DMS79 treated with DMSO at 0.1 percent for 48 hours (cell line): ENCODE measurements around the gene MIB2.
"Not testable (repeated sequence)": the region's sequence is repeated elsewhere in the genome, so short reads cannot be mapped to it uniquely, and the experiment has no call there.

Experiments used
- DNase-seq: peaks from one replicate; lab custom pipeline; 2025; lab: John Stamatoyannopoulos, UW

Gene MIB2

GRCh38 chr1:1658583-1659549 lies 43.6 kb downstream of the MIB2 start, which contains the start of gene CDK11B:
Gene CDK11B, minus strand, starts transcription at chr1:1659004. Its CDS starts 1,519 bp downstream, at chr1:1657485.
- DNase-seq, result peak; percentile 90

- not testable (repeated sequence) for DNase-seq
These were observed 47.1 kb downstream of the MIB2 start for GRCh38 chr1:1662392-1662791.

- DNase-seq, result not testable (repeated sequence)
These were observed 47.7 kb downstream of the MIB2 start for GRCh38 chr1:1662830-1663560.

- DNase-seq, result not testable (repeated sequence)
These were observed 49.0 kb downstream of the MIB2 start for GRCh38 chr1:1664318-1664717.

DNA sequence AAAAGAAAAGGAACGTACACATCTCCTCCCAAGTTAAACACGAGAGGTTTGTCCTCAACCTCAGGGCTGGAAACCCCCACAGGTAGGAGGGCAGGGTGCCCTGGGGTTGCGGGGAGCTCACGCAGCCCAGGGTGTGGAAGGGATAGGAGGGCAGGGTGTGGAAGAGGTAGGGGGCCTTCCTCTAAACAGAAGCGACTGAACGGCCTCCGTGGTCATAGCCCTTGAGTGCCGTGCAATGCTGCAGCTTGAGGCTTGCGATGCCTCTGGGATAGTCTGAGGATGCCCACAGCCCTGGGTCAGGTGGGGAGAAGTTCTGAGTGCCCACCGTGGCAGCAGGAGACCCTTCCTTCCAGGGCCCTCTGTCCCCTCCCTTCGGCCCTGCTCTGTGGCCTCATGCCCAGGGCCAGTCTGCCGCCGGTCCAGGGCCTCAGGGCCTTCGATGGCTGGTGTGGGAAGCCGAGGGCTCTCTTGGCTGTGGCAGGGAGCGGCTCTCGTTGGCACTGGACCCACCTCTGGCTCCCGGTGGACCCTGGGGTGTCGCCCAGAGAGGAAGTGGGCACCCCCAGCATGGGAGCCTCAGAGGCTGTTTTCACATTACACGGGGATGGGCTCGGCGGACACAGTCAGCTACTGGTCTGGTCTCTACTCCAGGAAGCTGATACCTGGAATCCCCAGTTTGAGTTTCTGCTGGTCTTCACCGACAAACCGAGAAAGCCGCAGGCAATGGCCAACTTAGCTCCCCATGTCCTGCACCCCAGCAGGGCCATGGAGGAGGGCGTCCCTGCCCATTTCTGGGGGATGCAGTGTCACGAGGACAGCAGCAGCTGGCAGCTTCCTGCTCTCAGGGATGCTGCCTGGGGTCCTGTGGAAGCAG lies 49.9 kb downstream of the MIB2 start:
- no peak for DNase-seq

DNA sequence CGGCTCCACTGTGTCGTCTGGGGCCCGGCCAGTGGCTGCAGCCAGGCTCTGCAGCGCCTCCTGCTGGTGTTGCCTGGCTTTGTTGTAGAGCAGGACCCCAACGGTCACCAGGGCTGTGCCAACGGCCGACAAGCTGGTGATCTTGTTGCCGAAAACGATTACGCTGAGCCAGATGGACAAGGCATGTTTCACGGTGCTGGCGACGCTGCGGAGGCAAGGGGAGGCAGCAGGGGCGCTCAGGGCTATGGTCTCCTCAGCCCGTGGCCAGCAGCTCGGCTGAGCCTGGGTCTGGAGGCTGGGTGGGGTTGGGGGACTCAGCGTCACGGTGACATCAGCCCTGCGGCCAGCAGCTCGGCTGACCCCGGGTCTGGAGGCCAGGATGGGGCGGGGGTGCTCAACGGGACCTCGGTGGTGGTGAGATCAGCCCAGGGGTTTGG lies 50.5 kb downstream of the MIB2 start:
- DNase-seq, result no peak

DNA sequence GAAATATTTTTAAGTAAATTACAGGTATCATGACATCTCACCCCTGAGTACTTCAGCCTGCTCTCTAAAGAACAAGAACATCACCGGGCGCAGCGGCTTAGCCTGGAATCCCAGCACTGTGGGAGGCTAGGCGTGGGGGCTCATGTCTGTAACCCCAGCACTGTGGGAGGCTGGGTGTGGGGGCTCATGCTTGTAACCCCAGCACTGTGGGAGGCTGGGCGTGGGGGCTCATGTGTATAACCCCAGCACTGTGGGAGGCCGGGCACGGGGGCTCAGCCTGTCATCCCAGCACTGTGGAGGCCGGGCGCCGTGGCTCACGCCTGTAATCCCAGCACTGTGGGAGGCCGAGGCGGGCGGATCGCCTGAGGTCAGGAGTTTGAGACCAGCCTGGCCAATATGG lies 51.2 kb downstream of the MIB2 start:
- no peak for DNase-seq

- no peak for DNase-seq
These were observed 54.5 kb downstream of the MIB2 start for GRCh38 chr1:1669468-1670440.

DNA sequence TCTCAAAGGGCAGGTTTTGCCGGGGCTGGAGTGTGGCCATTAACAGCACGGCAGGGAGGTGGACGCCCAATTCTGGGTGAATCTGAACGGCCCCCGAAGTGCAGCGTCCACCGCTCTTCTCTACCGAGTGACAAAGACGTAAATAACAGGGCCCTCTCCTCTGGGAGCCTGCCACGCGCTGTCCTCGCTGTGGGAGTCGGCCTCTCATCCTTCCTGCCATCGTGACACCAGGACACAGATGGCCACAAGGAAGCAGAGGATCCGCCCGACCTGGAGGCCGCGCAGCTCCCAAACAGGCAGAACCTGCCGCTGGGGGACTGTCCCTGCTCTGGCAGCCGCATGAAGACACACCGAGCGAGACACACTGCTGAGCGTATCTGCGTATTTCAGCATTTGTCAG lies 55.6 kb downstream of the MIB2 start:
- DNase-seq, result no peak

GRCh38 chr1:1671365-1672119 lies 56.2 kb downstream of the MIB2 start:
- no peak for DNase-seq

DNA sequence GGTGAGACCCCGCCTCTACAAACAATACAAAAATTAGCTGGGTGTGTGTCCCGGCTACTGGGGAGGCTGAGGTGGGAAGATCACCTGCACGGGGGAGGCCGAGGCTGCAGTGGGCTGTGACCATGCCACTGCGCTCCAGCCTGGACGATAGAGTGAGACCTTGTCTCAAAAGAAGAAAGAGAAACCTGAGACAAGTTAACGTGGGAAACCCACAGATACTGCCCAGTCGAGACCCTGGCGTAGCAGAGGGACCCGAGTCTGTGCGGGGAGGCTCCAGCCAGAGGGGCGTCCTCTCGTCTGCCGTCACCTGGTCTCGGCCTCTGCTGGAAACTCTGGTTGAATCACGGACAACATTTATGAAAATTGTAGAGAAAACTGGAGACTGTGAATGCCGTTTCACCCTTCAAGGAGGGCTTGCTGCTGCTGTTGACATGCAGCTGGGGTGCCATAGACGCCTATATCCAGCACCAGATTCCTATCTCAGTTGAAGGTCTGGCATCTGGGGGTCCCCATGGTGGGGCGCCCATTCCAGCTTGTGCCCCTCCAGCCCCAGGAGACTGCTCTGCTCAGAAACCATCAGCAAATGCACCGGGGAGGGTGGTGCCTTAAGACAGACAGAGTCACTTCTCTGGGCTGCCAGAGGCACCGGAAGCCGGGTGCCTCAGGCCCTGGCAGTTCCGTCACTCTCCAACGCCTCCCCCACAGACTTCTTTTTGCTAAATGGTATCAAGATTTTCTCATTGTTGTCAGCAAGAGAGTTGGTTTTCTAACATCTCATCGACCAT lies 57.1 kb downstream of the MIB2 start:
- no peak for DNase-seq

- not testable (repeated sequence) for DNase-seq
These were observed 59.5 kb downstream of the MIB2 start for GRCh38 chr1:1674806-1675205.

DNA sequence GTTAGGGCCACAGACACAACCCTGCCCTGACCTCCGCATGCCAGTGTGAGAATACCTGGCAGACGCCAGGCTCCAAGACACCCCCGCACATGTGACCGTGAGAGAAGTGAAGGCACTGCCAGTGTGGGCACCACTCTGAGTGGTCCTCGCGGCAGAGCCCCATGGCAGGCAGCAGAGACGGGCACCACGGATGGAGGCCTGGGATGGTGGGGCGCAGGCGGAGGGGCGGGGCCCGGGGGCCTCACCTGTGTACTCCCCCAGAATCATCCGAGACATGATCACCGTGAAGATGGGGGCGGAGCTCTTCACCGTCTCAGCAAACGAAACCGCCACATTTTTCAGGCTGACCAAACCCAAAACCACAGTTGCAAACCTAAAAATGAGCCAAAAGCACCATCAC lies 59.9 kb downstream of the MIB2 start:
- DNase-seq, result not testable (repeated sequence)

DNA sequence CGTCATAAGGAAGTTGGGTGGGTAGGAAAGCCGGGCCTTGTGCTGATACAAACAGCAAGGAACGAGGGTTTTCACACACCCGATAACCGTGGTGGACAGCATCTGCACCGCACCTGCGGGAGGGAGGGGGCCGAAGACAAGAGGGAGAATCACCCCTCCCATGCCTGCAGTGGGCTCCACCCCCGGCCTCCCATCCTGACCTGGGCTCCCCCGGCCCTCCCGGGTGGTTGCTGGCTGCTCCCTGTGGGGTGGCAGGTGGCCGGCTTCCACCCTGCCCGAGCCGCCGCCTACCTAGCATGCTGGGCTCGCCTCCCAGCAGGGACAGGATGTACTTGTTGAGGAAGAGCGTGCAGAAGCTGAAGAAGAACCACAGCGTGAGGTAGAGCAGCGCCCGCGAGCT lies 60.8 kb downstream of the MIB2 start:
- not testable (repeated sequence) for DNase-seq

DNA sequence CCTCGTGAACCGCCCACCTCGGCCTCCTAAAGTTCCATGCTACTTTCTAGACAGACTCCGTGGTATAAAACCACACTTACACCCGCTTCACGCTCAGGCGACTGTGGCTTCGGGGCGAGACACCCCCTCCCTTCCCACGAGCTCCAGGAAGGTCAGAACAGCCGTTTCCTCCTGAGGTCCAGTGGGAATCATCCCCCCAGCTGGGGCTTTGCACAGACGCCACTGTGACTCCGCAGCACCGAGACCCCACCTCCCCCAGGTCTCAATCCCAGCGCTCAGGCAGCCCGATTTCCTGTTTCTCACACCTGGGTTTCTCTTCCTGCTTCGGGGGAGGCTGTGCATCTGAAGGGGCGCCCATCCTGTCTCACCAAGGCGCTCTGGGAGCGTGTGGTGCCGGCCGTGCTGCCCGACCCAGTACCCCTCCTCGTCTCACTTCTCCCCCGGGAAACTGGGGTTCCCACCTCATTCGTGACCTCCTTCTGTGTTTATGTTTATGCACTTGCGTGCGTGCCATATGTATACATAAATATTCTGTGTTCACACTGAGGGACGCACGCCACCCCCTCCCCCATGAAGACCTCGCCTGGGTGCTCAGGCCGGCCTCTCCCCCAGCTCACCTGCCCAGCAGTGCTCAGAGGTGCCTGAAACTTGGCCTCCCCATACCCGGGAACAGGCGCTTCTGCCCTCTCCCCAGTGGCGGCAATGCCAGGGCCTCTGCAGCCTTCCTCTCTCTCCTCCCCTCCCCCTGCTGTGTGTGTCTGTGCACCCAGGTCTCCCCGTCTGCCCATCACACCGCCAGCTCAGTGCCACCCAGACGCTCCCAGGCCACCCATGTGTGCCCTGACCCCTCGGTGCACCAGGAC lies 62.6 kb downstream of the MIB2 start:
- no peak for DNase-seq

GRCh38 chr1:1678581-1679380 lies 63.5 kb downstream of the MIB2 start:
- no peak for DNase-seq
